T-cell (primary cell): ENCODE measurements around the gene RPRD2. TPM values are rescaled to one million over a fixed set of nuclear protein-coding genes. Genes with fewer than 3 reads are reported as not detected.

Experiments used
- ATAC-seq, 4 experiments: fragments of 200-7000 bp in 3 of 4; fragments of 150-1000 bp in 1 of 4; cut with Tn5 transposase; replicated peaks in 1 of 4; 1 replicate in 3 of 4; 2 replicates in 1 of 4; pipeline ENCODE4 v1.10.0; 2021; ENCODE audit warnings: moderate library complexity in 3 of 4, mild to moderate bottlenecking in 2 of 4, moderate number of reproducible peaks in 1 of 4
- CTCF ChIA-PET, 2 donors: fragments of 300-600 bp; sonication (Branson Sonifier 250); formaldehyde crosslinking; loops; one replicate each; lab custom pipeline; 2022; ENCODE audit warnings: antibody characterized with exemption in 2 of 2; lab: Charles Lee
- POLR2A ChIA-PET, 2 donors: fragments of 300-600 bp; sonication (Branson Sonifier 250); formaldehyde crosslinking; loops; one replicate each; lab custom pipeline; 2022; ENCODE audit warnings: antibody characterized with exemption in 2 of 2; lab: Charles Lee
- DNase-seq, 35 experiments: peaks; one replicate each; pipeline versions ENCODE4 v3.0.0 to v3.0.0-alpha.2; 2013 to 2023
- H3K27ac ChIP-seq: one replicate; pipeline ENCODE4 v1.5.1; 2013; ENCODE audit warnings: low read length
- H3K27me3 ChIP-seq, 2 experiments: replicated peaks in 1 of 2; 1 replicate in 1 of 2; 2 replicates in 1 of 2; pipeline versions ENCODE4 v1.6.1 to v1.7.0; 2013; ENCODE audit warnings: low read length in 1 of 2, mixed read lengths in 1 of 2; ENCODE audit not compliant: control insufficient read depth in 2 of 2, insufficient read depth in 2 of 2; ENCODE audit errors: extremely low read depth in 1 of 2
- H3K36me3 ChIP-seq, 2 donors: 1 replicate in 1 of 2; 2 replicates in 1 of 2; pipeline versions ENCODE4 v1.6.1 to v1.7.0; 2013; ENCODE audit warnings: low read length in 1 of 2; ENCODE audit not compliant: control insufficient read depth in 2 of 2, insufficient read depth in 1 of 2; ENCODE audit errors: extremely low read depth in 1 of 2
- H3K4me1 ChIP-seq, 2 experiments: 1 replicate in 1 of 2; 2 replicates in 1 of 2; pipeline versions ENCODE4 v1.6.1 to v1.7.0; 2013; ENCODE audit warnings: low read length in 2 of 2, mixed read lengths in 1 of 2; ENCODE audit not compliant: insufficient read depth in 2 of 2, control insufficient read depth in 1 of 2; ENCODE audit errors: extremely low read depth in 1 of 2
- H3K4me3 ChIP-seq, 2 donors: 1 replicate in 1 of 2; 2 replicates in 1 of 2; pipeline versions ENCODE4 v1.5.1 to v1.7.0; 2013; ENCODE audit warnings: mild to moderate bottlenecking in 2 of 2, low read length in 1 of 2, moderate library complexity in 1 of 2; ENCODE audit not compliant: control insufficient read depth in 1 of 2; ENCODE audit errors: extremely low read depth in 1 of 2
- H3K9me3 ChIP-seq: 2 replicates; pipeline ENCODE4 v1.7.0; 2013
- H3K27ac Mint-ChIP-seq, 2 donors: one replicate each; pipeline ENCODE4 v1.8.0; 2020 to 2021; ENCODE audit warnings: mild to moderate bottlenecking in 2 of 2, mixed read lengths in 2 of 2
- H3K27me3 Mint-ChIP-seq, 2 donors: one replicate each; pipeline ENCODE4 v1.8.0; 2021 to 2022; ENCODE audit warnings: mixed read lengths in 2 of 2
- H3K36me3 Mint-ChIP-seq: one replicate; pipeline ENCODE4 v1.8.0; 2021; ENCODE audit warnings: mixed read lengths
- H3K4me1 Mint-ChIP-seq, 3 donors: one replicate each; pipeline ENCODE4 v1.8.0; 2020 to 2022; ENCODE audit warnings: mixed read lengths in 3 of 3, mild to moderate bottlenecking in 1 of 3
- H3K4me3 Mint-ChIP-seq, 3 donors: one replicate each; pipeline ENCODE4 v1.8.0; 2020 to 2022; ENCODE audit warnings: mild to moderate bottlenecking in 3 of 3, mixed read lengths in 3 of 3, moderate library complexity in 3 of 3
- H3K9me3 Mint-ChIP-seq, 3 donors: one replicate each; pipeline ENCODE4 v1.8.0; 2020 to 2022; ENCODE audit warnings: mixed read lengths in 3 of 3
- WGBS: methylation state at CpG from one replicate; pipeline ENCODE4 v1.1.5; 2013; ENCODE audit warnings: missing lambda C conversion rate; ENCODE audit not compliant: insufficient coverage; 5-methylcytosine and 5-hydroxymethylcytosine counted together
- total RNA-seq, 35 experiments: library from RNA in 6 of 35; stranded (reverse) in 6 of 35; fragments of 120-200 nt in 1 of 35; gene quantifications; one replicate each; pipeline versions ENCODE4 v1.2.1 to v1.2.4 and lab custom pipeline; 2013 to 2026

RPRD2 gene
- total RNA-seq, 5 donors from 2014 or later (not counting 1 experiment from before 2014, with no cell fraction given), result 44.2 to 50.6 (median 46.7) TPM

GRCh38 chr1:150521196-150521968 lies 157.4 kb downstream of the RPRD2 start:
- no peaks in the 10 kb centered on the region for H3K27me3 ChIP-seq
- Mint-ChIP-seq H3K27ac (no peak overlapping the region), H3K9me3 (no peaks in the 10 kb centered on the region), H3K36me3 (no peaks in the 10 kb centered on the region), H3K27me3 (no peaks in the 10 kb centered on the region), H3K4me3 (no peak overlapping the region), H3K4me1 (peaks cover 4 to 8% (median 5%) of the 10 kb centered on the region in 3 donors)
- whole genome bisulfite sequencing, result no CpG with 5 or more reads among the region's 1 CpG
- H3K4me1 ChIP-seq, result peaks cover 0 to 1% of the 10 kb centered on the region in 2 experiments
- no peak overlapping the region for H3K4me3 ChIP-seq
- ChIA-PET POLR2A (no interaction called here), CTCF (interaction anchor here in 1 of 2 donors (0.6 kb wide), 1 partner anchor 83 kb away, joined by 3 read pairs; no protein-coding TSS in a partner anchor)
- H3K9me3 ChIP-seq, result no peaks in the 10 kb centered on the region
- H3K36me3 ChIP-seq, result no peaks in the 10 kb centered on the region
- H3K27ac ChIP-seq, result no peak overlapping the region
- no peak for ATAC-seq
- DNase-seq, result no peak

- Histone ChIP-seq H3K36me3 (no peaks in the 10 kb centered on the region), H3K4me1 (no peaks in the 10 kb centered on the region), H3K27ac (no peak overlapping the region), H3K27me3 (no peaks in the 10 kb centered on the region), H3K9me3 (no peaks in the 10 kb centered on the region), H3K4me3 (no peak overlapping the region)
- DNase-seq (no peak), ATAC-seq (no peak)
- Mint-ChIP-seq H3K36me3 (no peaks in the 10 kb centered on the region), H3K27me3 (no peaks in the 10 kb centered on the region), H3K4me1 (no peaks in the 10 kb centered on the region), H3K9me3 (no peaks in the 10 kb centered on the region), H3K27ac (no peak overlapping the region), H3K4me3 (no peak overlapping the region)
- CTCF ChIA-PET, result no interaction called here
- WGBS, result 80% methylated on average over 1 of the region's 3 CpGs
- POLR2A ChIA-PET, result no interaction called here
Measured at GRCh38 chr1:150525348-150525747, 161.4 kb downstream of the RPRD2 start.

Other genes with a start within 250 kb of the RPRD2 start
- gene PLEKHO1, start 214.2 kb upstream of the RPRD2 start, total RNA-seq, result 100 to 1,000 TPM in 3 of 5 donors, 10 to 100 TPM in 2; 68.9 to 183 (median 154) TPM
- 10 to 100 TPM; 40.2 to 46.3 (median 44.9) TPM for gene ANP32E, start 128.0 kb upstream of the RPRD2 start, total RNA-seq
- gene CA14, start 106.4 kb upstream of the RPRD2 start, total RNA-seq, result not detected
- gene APH1A, start 95.1 kb upstream of the RPRD2 start, total RNA-seq, result 100 to 1,000 TPM; 118 to 133 (median 124) TPM
- gene C1orf54, start 91.4 kb upstream of the RPRD2 start, total RNA-seq, result 1 to 10 TPM; 2.1 to 4.1 (median 3.2) TPM
- gene CIART, start 81.6 kb upstream of the RPRD2 start, total RNA-seq, result 1 to 10 TPM in 4 of 5 donors, under 1 TPM in 1; 0.63 to 2.9 (median 1.3) TPM
- 10 to 100 TPM; 51.9 to 75.0 (median 66.8) TPM for gene MRPS21, start 70.3 kb upstream of the RPRD2 start, total RNA-seq
- gene PRPF3, start 42.6 kb upstream of the RPRD2 start, total RNA-seq, result 100 to 1,000 TPM; 100 to 153 (median 105) TPM
- gene TARS2, start 123.3 kb downstream of the RPRD2 start, total RNA-seq, result 10 to 100 TPM; 24.1 to 35.9 (median 30.2) TPM
- 1 to 10 TPM in 3 of 5 donors, under 1 TPM in 2; 0.25 to 2.9 (median 1.2) TPM for gene ECM1, start 144.0 kb downstream of the RPRD2 start, total RNA-seq
- under 1 TPM in 3 of 5 donors, not detected in 2; 0.49 to 0.85 (median 0.73) TPM for gene FALEC, start 151.6 kb downstream of the RPRD2 start, total RNA-seq
- gene ADAMTSL4, start 185.3 kb downstream of the RPRD2 start, total RNA-seq, result under 1 TPM; 0.26 to 0.66 (median 0.49) TPM
- gene MCL1, start 215.5 kb downstream of the RPRD2 start, total RNA-seq, result 100 to 1,000 TPM; 478 to 731 (median 517) TPM